Right lobe of liver (tissue), 6 donors: Measurements from ENCODE around the gene FRY. TPM values are rescaled to one million over a fixed set of nuclear protein-coding genes. Genes with fewer than 3 reads are reported as not detected.

Experiments used
- ATAC-seq, 4 donors: fragments of 200-7000 bp; cut with Tn5 transposase; one replicate each; pipeline ENCODE4 v1.9.1; 2020; ENCODE audit warnings: mild to moderate bottlenecking in 4 of 4, moderate library complexity in 4 of 4
- DNase-seq, 3 donors: peaks; one replicate each; pipeline ENCODE4 v3.0.0-alpha.2; 2020
- H3K27ac ChIP-seq, 3 donors: fragments of 200-600 bp; one replicate each; pipeline ENCODE4 v1.8.0; 2022
- H3K27me3 ChIP-seq, 2 donors: fragments of 200-600 bp; one replicate each; pipeline ENCODE4 v1.8.0; 2022
- H3K36me3 ChIP-seq, 4 donors: fragments of 200-600 bp; sonication (generic) in 1 of 4; one replicate each; pipeline versions ENCODE4 v1.5.1 to v1.8.0; 2017 to 2022; ENCODE audit warnings: control low read depth in 1 of 4
- H3K4me1 ChIP-seq, 4 donors: fragments of 200-600 bp; sonication (generic) in 1 of 4; one replicate each; pipeline versions ENCODE4 v1.5.1 to v1.8.0; 2017 to 2022; ENCODE audit warnings: control low read depth in 1 of 4
- H3K4me3 ChIP-seq, 3 donors: fragments of 200-600 bp; one replicate each; pipeline ENCODE4 v1.8.0; 2022
- H3K9me3 ChIP-seq, 4 donors: fragments of 200-600 bp; sonication (generic) in 1 of 4; one replicate each; pipeline versions ENCODE4 v1.5.1 to v1.8.0; 2017 to 2022; ENCODE audit warnings: control low read depth in 1 of 4
- POLR2A ChIP-seq: fragments of 450-650 bp; IDR thresholded peaks from one replicate; pipeline ENCODE4 v1.6.1; 2017; ENCODE audit warnings: antibody characterized with exemption, mild to moderate bottlenecking
- WGBS: methylation state at CpG from one replicate; pipeline ENCODE4 v1.1.6; 2018; ENCODE audit warnings: low coverage, low lambda C conversion rate; ENCODE audit not compliant: insufficient coverage; ENCODE audit errors: missing lambda C conversion rate; 5-methylcytosine and 5-hydroxymethylcytosine counted together
- intact Hi-C, 2 donors: fragments of 100-400 bp; cut with DNase I; formaldehyde crosslinking; loops; one replicate each; pipeline versions ENCODE4 v1.11.2 to v1.14.1; 2022
- total RNA-seq, 6 experiments: library from RNA; depleted of rRNA in 2 of 6; stranded (reverse); fragments of >200 nt in 2 of 6; fragmentation: NEBNext Ultra II Directional in 3 of 6; extraction: Animal tissue kit (Norgen Biotek cat#: 25700) in 3 of 6; gene quantifications; one replicate each; pipeline versions ENCODE4 v1.1.0 to v1.2.4, GENCODE V29; 2016 to 2023
- TF ChIP-seq, protein P1 (sequence below), 4 donors: fragments of 200-600 bp in 3 of 4; fragments of 450-650 bp in 1 of 4; IDR thresholded peaks; one replicate each; pipeline versions ENCODE4 v1.5.1 to v1.8.0; 2016 to 2022; ENCODE audit warnings: antibody characterized with exemption in 4 of 4, mild to moderate bottlenecking in 2 of 4
- donor health status: DM: no; HTN: yes; CAD: no.
- donor health status: DM: no; HTN: no; CAD: no.
- donor health status: DM: no; HTN: no; CAD: no.
- donor health status: DM: no; HTN: yes; CAD: no.
- donor health status: DM: no; HTN: yes; CAD: no.

The FRY gene
- total RNA-seq, 6 experiments from 2014 or later, result 16.1 to 106 (median 35.7) TPM

DNA sequence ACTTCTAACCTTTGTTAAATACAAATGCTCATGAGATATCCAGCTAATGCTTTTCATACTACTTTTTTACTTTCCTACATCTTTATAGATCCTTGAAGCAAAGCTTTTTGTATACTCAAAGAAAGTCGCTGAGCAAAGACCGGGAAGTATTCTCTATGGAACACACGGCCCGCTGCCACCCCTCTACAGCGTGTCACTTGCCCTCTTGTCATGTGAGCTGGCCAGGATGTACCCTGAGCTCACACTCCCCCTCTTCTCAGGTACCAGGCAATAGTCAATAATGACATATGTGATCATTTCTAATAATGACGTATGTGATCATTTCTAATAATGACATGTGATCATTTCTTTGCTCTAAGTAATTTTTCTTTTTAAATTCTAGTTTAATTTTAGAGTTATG is 170.7 kb downstream of the FRY start:
- no peak for ATAC-seq
- TF ChIP-seq, protein P1, sequence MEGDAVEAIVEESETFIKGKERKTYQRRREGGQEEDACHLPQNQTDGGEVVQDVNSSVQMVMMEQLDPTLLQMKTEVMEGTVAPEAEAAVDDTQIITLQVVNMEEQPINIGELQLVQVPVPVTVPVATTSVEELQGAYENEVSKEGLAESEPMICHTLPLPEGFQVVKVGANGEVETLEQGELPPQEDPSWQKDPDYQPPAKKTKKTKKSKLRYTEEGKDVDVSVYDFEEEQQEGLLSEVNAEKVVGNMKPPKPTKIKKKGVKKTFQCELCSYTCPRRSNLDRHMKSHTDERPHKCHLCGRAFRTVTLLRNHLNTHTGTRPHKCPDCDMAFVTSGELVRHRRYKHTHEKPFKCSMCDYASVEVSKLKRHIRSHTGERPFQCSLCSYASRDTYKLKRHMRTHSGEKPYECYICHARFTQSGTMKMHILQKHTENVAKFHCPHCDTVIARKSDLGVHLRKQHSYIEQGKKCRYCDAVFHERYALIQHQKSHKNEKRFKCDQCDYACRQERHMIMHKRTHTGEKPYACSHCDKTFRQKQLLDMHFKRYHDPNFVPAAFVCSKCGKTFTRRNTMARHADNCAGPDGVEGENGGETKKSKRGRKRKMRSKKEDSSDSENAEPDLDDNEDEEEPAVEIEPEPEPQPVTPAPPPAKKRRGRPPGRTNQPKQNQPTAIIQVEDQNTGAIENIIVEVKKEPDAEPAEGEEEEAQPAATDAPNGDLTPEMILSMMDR (IDR thresholded peaks at IDR 0.05), result no peak
- TF ChIP-seq POLR2A, result no peak
- Histone ChIP-seq H3K4me3 (no peak overlapping the region), H3K27ac (no peak overlapping the region), H3K27me3 (no peaks in the 10 kb centered on the region), H3K4me1 (no peaks in the 10 kb centered on the region), H3K9me3 (no peaks in the 10 kb centered on the region), H3K36me3 (no peaks in the 10 kb centered on the region)
- intact Hi-C loops, result no loop called here
- no peak for DNase-seq
- WGBS, result 90% methylated on average over 6 of the region's 6 CpGs

DNA sequence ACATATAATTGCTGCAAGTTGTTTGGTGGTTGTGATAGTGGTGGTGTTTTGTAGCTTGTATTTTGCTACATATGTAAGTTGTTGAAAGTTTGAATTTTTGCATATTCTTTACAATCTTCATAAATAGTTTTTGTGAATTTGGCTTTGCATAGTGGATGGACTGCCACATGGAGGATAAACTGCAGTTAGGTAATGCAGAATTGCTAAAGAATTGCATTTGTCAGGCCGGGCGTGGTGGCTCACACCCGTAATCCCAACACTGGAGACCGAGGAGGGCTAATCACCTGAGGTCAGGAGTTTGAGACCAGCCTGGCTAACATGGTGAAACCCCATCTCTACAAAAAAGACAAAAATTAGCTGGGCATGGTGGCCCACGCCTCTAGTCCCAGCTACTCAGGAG is 171.6 kb downstream of the FRY start:
- no peaks in the 10 kb centered on the region for H3K27me3 ChIP-seq
- H3K27ac ChIP-seq, result no peak overlapping the region
- intact Hi-C loops, result no loop called here
- no peaks in the 10 kb centered on the region for H3K36me3 ChIP-seq
- no peaks in the 10 kb centered on the region for H3K9me3 ChIP-seq
- no peak for TF ChIP-seq POLR2A
- TF ChIP-seq, protein P1 (IDR thresholded peaks at IDR 0.05), result no peak
- DNase-seq (no peak), ATAC-seq (no peak)
- WGBS, result 96% methylated on average over 3 of the region's 5 CpGs
- H3K4me3 ChIP-seq, result no peak overlapping the region
- no peaks in the 10 kb centered on the region for H3K4me1 ChIP-seq

DNA sequence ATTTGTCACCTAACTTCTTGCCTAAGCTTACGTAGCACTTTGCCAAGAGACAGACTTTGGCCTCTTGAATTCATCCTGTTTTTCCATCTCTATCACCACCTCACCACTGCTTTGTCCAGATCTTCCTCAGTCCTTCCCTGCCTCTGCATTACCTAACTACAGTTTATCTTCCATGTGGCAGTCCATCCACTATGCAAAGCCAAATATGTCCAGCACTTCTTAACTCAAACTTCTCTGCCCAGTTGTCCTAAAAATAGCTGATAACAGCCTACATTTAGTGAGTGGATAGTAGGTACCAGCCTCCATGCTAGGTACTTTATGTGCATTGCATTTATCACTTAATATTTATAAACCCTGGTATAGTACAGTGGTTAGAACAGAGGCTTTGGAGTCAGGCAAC is 172.2 kb downstream of the FRY start:
- intact Hi-C loops, result no loop called here
- H3K36me3 ChIP-seq, result no peaks in the 10 kb centered on the region
- no peak overlapping the region for H3K27ac ChIP-seq
- H3K4me3 ChIP-seq, result no peak overlapping the region
- ATAC-seq (no peak), DNase-seq (no peak)
- no peaks in the 10 kb centered on the region for H3K9me3 ChIP-seq
- 50% methylated on average over 1 of the region's 1 CpG for WGBS
- TF ChIP-seq POLR2A, result no peak
- TF ChIP-seq, protein P1 (IDR thresholded peaks at IDR 0.05), result no peak
- no peaks in the 10 kb centered on the region for H3K27me3 ChIP-seq
- no peaks in the 10 kb centered on the region for H3K4me1 ChIP-seq

DNA sequence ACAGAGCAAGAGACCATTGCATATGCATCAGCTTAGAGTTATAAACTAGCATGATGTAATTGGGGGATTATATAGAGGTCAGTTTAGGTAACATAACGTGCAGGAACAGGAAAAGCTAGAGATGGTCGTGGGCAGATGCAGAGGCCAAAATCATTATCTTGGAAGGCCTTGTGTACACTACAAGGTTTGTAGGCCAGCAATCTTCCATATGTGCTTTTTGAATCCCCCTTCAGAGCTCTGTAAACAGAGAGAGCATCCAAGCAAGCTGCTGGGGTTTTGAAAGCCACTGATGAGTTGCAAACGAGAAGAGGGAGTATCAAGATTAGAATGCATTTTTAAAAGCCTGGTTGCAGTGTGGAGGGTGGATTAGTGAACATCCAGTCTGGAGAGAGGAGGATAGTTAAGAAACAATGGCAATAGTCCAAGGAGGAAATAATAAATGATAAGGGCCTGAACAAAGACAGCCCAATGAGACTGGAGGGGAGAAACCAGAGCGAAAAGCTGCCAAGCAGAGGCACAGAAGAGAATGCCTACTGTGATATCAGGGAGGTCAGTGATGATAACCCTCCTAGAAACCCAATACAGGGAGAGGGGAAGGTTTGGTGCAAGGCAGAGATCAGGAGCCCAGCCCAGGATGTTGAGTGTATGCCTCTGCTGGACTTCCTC is 174.0 kb downstream of the FRY start:
- 58% methylated on average over 4 of the region's 4 CpGs for WGBS
- no peak for TF ChIP-seq POLR2A
- TF ChIP-seq, protein P1 (IDR thresholded peaks at IDR 0.05), result no peak
- Histone ChIP-seq H3K27ac (no peak overlapping the region), H3K27me3 (no peaks in the 10 kb centered on the region), H3K4me1 (no peaks in the 10 kb centered on the region), H3K36me3 (no peaks in the 10 kb centered on the region), H3K4me3 (no peak overlapping the region), H3K9me3 (no peaks in the 10 kb centered on the region)
- no peak for DNase-seq
- intact Hi-C loops, result no loop called here
- ATAC-seq, result peak in 2 of 4 donors; percentile 38 to 52
